GM23338 (cell line): ENCODE measurements around the gene ZNF776. TPM values are rescaled to one million over a fixed set of nuclear protein-coding genes. Genes with fewer than 3 reads are reported as not detected.

Experiments used
- ATAC-seq: fragments of 200-7000 bp; cut with Tn5 transposase; 3 replicates; pipeline ENCODE4 v1.9.1; 2020
- DNase-seq: peaks from one replicate; pipeline ENCODE4 v3.0.0-alpha.2; 2015; ENCODE audit warnings: low spot score
- H2AFZ ChIP-seq: fragments of 200-600 bp; sonication (generic); 2 replicates; pipeline ENCODE4 v1.8.0; 2016; ENCODE audit warnings: antibody characterized with exemption, mild to moderate bottlenecking, moderate library complexity
- H3F3A ChIP-seq: fragments of 200-600 bp; sonication (generic); replicated peaks from 2 replicates; pipeline ENCODE4 v1.8.0; 2017; ENCODE audit warnings: antibody characterized with exemption, mixed run types, low read depth
- H3K27ac ChIP-seq: fragments of 200-600 bp; sonication (generic); 2 replicates; pipeline ENCODE4 v1.6.1; 2016; ENCODE audit warnings: low read depth
- H3K27me3 ChIP-seq: fragments of 200-600 bp; sonication (generic); 2 replicates; pipeline ENCODE4 v1.8.0; 2016; ENCODE audit warnings: mild to moderate bottlenecking, mixed run types, moderate library complexity; ENCODE audit not compliant: insufficient read depth
- H3K36me3 ChIP-seq: fragments of 200-600 bp; sonication (generic); 2 replicates; pipeline ENCODE4 v1.8.0; 2016; ENCODE audit warnings: mild to moderate bottlenecking; ENCODE audit not compliant: insufficient read depth
- H3K4me1 ChIP-seq: fragments of 200-600 bp; sonication (generic); 2 replicates; pipeline ENCODE4 v1.8.0; 2016; ENCODE audit warnings: mild to moderate bottlenecking, moderate library complexity; ENCODE audit not compliant: insufficient read depth
- H3K4me2 ChIP-seq: fragments of 200-600 bp; sonication (generic); 2 replicates; pipeline ENCODE4 v1.7.1; 2017; ENCODE audit warnings: mixed run types
- H3K4me3 ChIP-seq: fragments of 200-600 bp; sonication (generic); 2 replicates; pipeline ENCODE4 v1.6.1; 2016; ENCODE audit warnings: mixed run types
- H3K79me2 ChIP-seq: fragments of 200-600 bp; sonication (generic); replicated peaks from 2 replicates; pipeline ENCODE4 v1.8.0; 2017; ENCODE audit warnings: mild to moderate bottlenecking; ENCODE audit not compliant: insufficient read depth
- H3K9me2 ChIP-seq: fragments of 200-600 bp; sonication (generic); 2 replicates; pipeline ENCODE4 v1.8.0; 2017; ENCODE audit not compliant: insufficient read depth
- H4K20me1 ChIP-seq: fragments of 200-600 bp; sonication (generic); replicated peaks from 2 replicates; pipeline ENCODE4 v1.8.0; 2017; ENCODE audit warnings: mild to moderate bottlenecking; ENCODE audit not compliant: insufficient read depth
- H3K27ac Mint-ChIP-seq: 2 replicates; pipeline ENCODE4 v1.8.0; 2020; ENCODE audit warnings: inconsistent platforms, mild to moderate bottlenecking, moderate library complexity, mixed read lengths
- H3K27me3 Mint-ChIP-seq: 3 replicates; pipeline ENCODE4 v1.8.0; 2022; ENCODE audit warnings: low read depth, mild to moderate bottlenecking, moderate library complexity, mixed read lengths, inconsistent platforms; ENCODE audit not compliant: insufficient read depth, poor library complexity
- H3K36me3 Mint-ChIP-seq: 3 replicates; pipeline ENCODE4 v1.8.0; 2021; ENCODE audit warnings: low read depth, mild to moderate bottlenecking, inconsistent platforms, moderate library complexity, mixed read lengths
- H3K4me1 Mint-ChIP-seq: 3 replicates; pipeline ENCODE4 v1.8.0; 2020; ENCODE audit warnings: mild to moderate bottlenecking, inconsistent platforms, mixed read lengths
- H3K4me3 Mint-ChIP-seq: 3 replicates; pipeline ENCODE4 v1.8.0; 2021; ENCODE audit warnings: moderate library complexity, mild to moderate bottlenecking, inconsistent platforms, mixed read lengths
- H3K9me3 Mint-ChIP-seq: 3 replicates; pipeline ENCODE4 v1.8.0; 2020; ENCODE audit warnings: moderate library complexity, mild to moderate bottlenecking, inconsistent platforms, mixed read lengths
- CREB1 ChIP-seq: fragments of 250-450 bp; sonication (Bioruptor Pico); IDR thresholded peaks from 2 replicates; pipeline ENCODE4 v1.5.0; 2020; ENCODE audit warnings: low read depth, mild to moderate bottlenecking, moderate library complexity
- CTCF ChIP-seq, 2 experiments: fragments of 200-600 bp in 1 of 2; sonication (generic) in 1 of 2; conservative IDR thresholded peaks; 2 replicates each; pipeline versions ENCODE4 v1.5.1 to v1.6.1; 2016 to 2017; ENCODE audit warnings: antibody characterized with exemption in 2 of 2, low read depth in 2 of 2, mild to moderate bottlenecking in 2 of 2, moderate library complexity in 1 of 2
- POLR2AphosphoS5 ChIP-seq: IDR thresholded peaks from 2 replicates; pipeline ENCODE4 v1.6.1; 2016; ENCODE audit warnings: antibody characterized with exemption, low read depth
- STAT1 ChIP-seq: IDR thresholded peaks from one replicate; pipeline ENCODE4 v1.6.1; 2016; ENCODE audit warnings: antibody characterized with exemption; ENCODE audit not compliant: unreplicated experiment
- ZNF114 ChIP-seq: fragments of 250-450 bp; sonication (Bioruptor Pico); IDR thresholded peaks from 2 replicates; pipeline ENCODE4 v1.5.0; 2020; ENCODE audit warnings: mild to moderate bottlenecking, moderate library complexity
- ZNF331 ChIP-seq: fragments of 250-450 bp; sonication (Bioruptor Pico); IDR thresholded peaks from 2 replicates; pipeline ENCODE4 v1.5.0; 2020; ENCODE audit warnings: low read depth, mild to moderate bottlenecking, moderate library complexity
- ZNF462 ChIP-seq: fragments of 250-450 bp; sonication (Bioruptor Pico); IDR thresholded peaks from 2 replicates; pipeline ENCODE4 v1.5.0; 2020; ENCODE audit warnings: mild to moderate bottlenecking, moderate library complexity
- polyA plus RNA-seq: library from polyadenylated mRNA; unstranded; fragments of >200 nt; fragmentation: Nextera tagmentation; extraction: Ambion mirVana; gene quantifications from 2 replicates; pipeline ENCODE4 v1.2.1, GENCODE V29; 2016
- total RNA-seq: library from RNA; depleted of rRNA; stranded (reverse); fragments of >200 nt; shearing (Covaris generic); gene quantifications from 2 replicates; pipeline ENCODE4 v1.2.3, GENCODE V29; 2014

ZNF776 gene
- total and polyA plus RNA-seq, 2 experiments from 2014 or later, result 5.9 to 19.4 TPM

- peak; percentile 25 for DNase-seq
- Histone ChIP-seq H3K36me3 (no peaks in the 10 kb centered on the region), H3K4me3 (no peak overlapping the region), H3K9me2 (no peaks in the 10 kb centered on the region), H3K4me1 (no peaks in the 10 kb centered on the region), H2AFZ (no peak overlapping the region), H3K4me2 (no peak overlapping the region), H3K79me2 (peaks cover 11% of the 10 kb centered on the region), H3K27ac (peak overlapping the region; percentile 78; the same call in 1 of the 2 replicates), H4K20me1 (peaks cover 2% of the 10 kb centered on the region), H3K27me3 (no peaks in the 10 kb centered on the region), H3F3A (0 out of 2 replicates have a peak, but pooled peaks cover 5% of the 10 kb centered on the region)
- Mint-ChIP-seq H3K27ac (no peak overlapping the region; the same call in 1 of the 2 replicates), H3K27me3 (peaks cover 9% of the 10 kb centered on the region), H3K36me3 (peaks cover 23% of the 10 kb centered on the region), H3K4me3 (no peak overlapping the region), H3K9me3 (no peaks in the 10 kb centered on the region), H3K4me1 (peaks cover 11% of the 10 kb centered on the region)
- TF ChIP-seq CTCF (conservative IDR thresholded peaks at IDR 0.05; ENCODE audit: low read depth in 2 of 2), result no peak
- peak; percentile 66 for ATAC-seq
Measured at GRCh38 chr19:57786286-57786685, 39.7 kb downstream of the ZNF776 start.

- peaks cover 11% of the 10 kb centered on the region for H3K4me1 Mint-ChIP-seq
- Histone ChIP-seq H3K79me2 (peaks cover 5% of the 10 kb centered on the region), H3K36me3 (no peaks in the 10 kb centered on the region), H3F3A (0 out of 2 replicates have a peak, but pooled peaks cover 5% of the 10 kb centered on the region), H3K9me2 (no peaks in the 10 kb centered on the region), H2AFZ (no peak overlapping the region), H3K27ac (peak overlapping the region; percentile 78; the same call in 1 of the 2 replicates), H4K20me1 (no peaks in the 10 kb centered on the region; the same call in 1 of the 2 replicates), H3K4me2 (no peak overlapping the region), H3K27me3 (no peaks in the 10 kb centered on the region), H3K4me3 (no peak overlapping the region), H3K4me1 (no peaks in the 10 kb centered on the region)
- H3K27me3 Mint-ChIP-seq, result peaks cover 9% of the 10 kb centered on the region
- ATAC-seq (peak; percentile 70), DNase-seq (peak; percentile 48)
- H3K36me3 Mint-ChIP-seq, result peaks cover 22% of the 10 kb centered on the region
- TF ChIP-seq POLR2AphosphoS5, result no peak
- TF ChIP-seq STAT1, result no peak
- no peak for TF ChIP-seq ZNF331
- TF ChIP-seq ZNF462 (CRISPR knock-in tag), result no peak
- no peak for TF ChIP-seq CREB1 (CRISPR knock-in tag)
- no peak for TF ChIP-seq ZNF114 (CRISPR knock-in tag)
- no peak for TF ChIP-seq CTCF (conservative IDR thresholded peaks at IDR 0.05; ENCODE audit: low read depth in 2 of 2)
- H3K4me3 Mint-ChIP-seq, result no peak overlapping the region; the same call in 2 of the 3 replicates
- no peaks in the 10 kb centered on the region for H3K9me3 Mint-ChIP-seq
- no peak overlapping the region for H3K27ac Mint-ChIP-seq
Measured at GRCh38 chr19:57786906-57787305, 40.3 kb downstream of the ZNF776 start.
